Endothelial cell of umbilical vein (primary cell): Measurements from ENCODE around the gene NFATC1. TPM values are rescaled to one million over a fixed set of nuclear protein-coding genes. Genes with fewer than 3 reads are reported as not detected.

Experiments
- BruUV-seq: library from RNA; stranded (reverse); fragments of 400-500 nt; replicated peaks from 2 replicates; lab custom pipeline; 2021; lab: Mats Ljungman, UMichigan
- CTCF ChIA-PET: fragments of 300-600, 350-600 bp; sonication (Branson Sonifier 250); formaldehyde crosslinking; loops from one replicate; lab custom pipeline; 2021; ENCODE audit warnings: antibody characterized with exemption, inconsistent platforms; lab: Charles Lee
- POLR2A ChIA-PET: fragments of 300-600, 350-600 bp; sonication (Branson Sonifier 250); formaldehyde crosslinking; loops from one replicate; lab custom pipeline; 2021; ENCODE audit warnings: antibody characterized with exemption, inconsistent platforms; lab: Charles Lee
- DNase-seq: peaks from one replicate; pipeline ENCODE4 v3.0.0-alpha.2; 2011; ENCODE audit warnings: low read depth, low spot score
- FAIRE-seq: peaks from 2 replicates; lab custom pipeline; 2011; peaks lifted over from hg19 to GRCh38; lab: Jason Lieb, UNC
- H2AFZ ChIP-seq: 2 replicates; pipeline ENCODE4 v1.6.0; 2012; ENCODE audit warnings: low read depth, low read length, control low read depth, inconsistent platforms
- H3K27ac ChIP-seq: 2 replicates; pipeline ENCODE4 v1.5.1; 2011; ENCODE audit warnings: low read depth, mild to moderate bottlenecking, control low read depth, low read length, moderate library complexity; ENCODE audit not compliant: insufficient read depth
- H3K27me3 ChIP-seq, 2 experiments: 2 replicates each; pipeline versions ENCODE4 v1.6.0 to v1.6.1; 2011; ENCODE audit warnings: low read length in 2 of 2, mixed read lengths in 1 of 2; ENCODE audit not compliant: control insufficient read depth in 2 of 2, insufficient read depth in 2 of 2
- H3K36me3 ChIP-seq, 2 experiments: 2 replicates in 1 of 2; 3 replicates in 1 of 2; pipeline ENCODE4 v1.5.1; 2011; ENCODE audit warnings: low read length in 2 of 2, mild to moderate bottlenecking in 1 of 2, moderate library complexity in 1 of 2; ENCODE audit not compliant: control insufficient read depth in 2 of 2, insufficient read depth in 2 of 2; ENCODE audit errors: extremely low read depth in 1 of 2
- H3K4me1 ChIP-seq: 3 replicates; pipeline ENCODE4 v1.5.1; 2011; ENCODE audit warnings: mild to moderate bottlenecking, low read length; ENCODE audit not compliant: control insufficient read depth, insufficient read depth; ENCODE audit errors: extremely low read depth
- H3K4me2 ChIP-seq: 2 replicates; pipeline ENCODE4 v1.6.1; 2011; ENCODE audit warnings: low read length, control low read depth, mixed read lengths; ENCODE audit not compliant: insufficient read depth
- H3K4me3 ChIP-seq, 3 experiments: fragments of 200-600 bp in 1 of 3; sonication (generic), shearing (Covaris generic) in 1 of 3; replicated peaks in 1 of 3; 2 replicates each; pipeline ENCODE4 v1.5.1; 2011 to 2016; ENCODE audit warnings: control low read depth in 3 of 3, low read length in 3 of 3, mild to moderate bottlenecking in 2 of 3, inconsistent platforms in 1 of 3, low read depth in 1 of 3, moderate library complexity in 1 of 3; ENCODE audit not compliant: insufficient read depth in 1 of 3
- H3K79me2 ChIP-seq: 2 replicates; pipeline ENCODE4 v1.6.0; 2012; ENCODE audit warnings: low read length, inconsistent platforms; ENCODE audit not compliant: control insufficient read depth, insufficient read depth
- H3K9ac ChIP-seq: replicated peaks from 2 replicates; pipeline ENCODE3; 2011; ENCODE audit warnings: low read length, control low read depth; ENCODE audit not compliant: insufficient read depth; ENCODE audit errors: extremely low read depth
- H3K9me1 ChIP-seq: replicated peaks from 3 replicates; pipeline ENCODE4 v1.6.0; 2011; ENCODE audit warnings: mild to moderate bottlenecking, low read length; ENCODE audit not compliant: control insufficient read depth, insufficient read depth; ENCODE audit errors: extremely low read depth
- H3K9me3 ChIP-seq: replicated peaks from 2 replicates; pipeline ENCODE4 v1.5.1; 2012; ENCODE audit warnings: low read length, inconsistent platforms; ENCODE audit not compliant: control insufficient read depth, insufficient read depth
- H4K20me1 ChIP-seq: replicated peaks from 2 replicates; pipeline ENCODE3; 2011; ENCODE audit warnings: mild to moderate bottlenecking, low read length; ENCODE audit not compliant: control insufficient read depth, insufficient read depth; ENCODE audit errors: extremely low read depth
- EZH2 ChIP-seq: IDR thresholded peaks from 2 replicates; pipeline ENCODE4 v1.6.1; 2012; ENCODE audit warnings: borderline replicate concordance, low read depth, mild to moderate bottlenecking, moderate library complexity, low read length, inconsistent platforms; ENCODE audit not compliant: severe bottlenecking
- FOS ChIP-seq: IDR thresholded peaks from 2 replicates; pipeline ENCODE4 v1.6.1; 2011; ENCODE audit warnings: mild to moderate bottlenecking, low read length, moderate library complexity, borderline replicate concordance; ENCODE audit not compliant: insufficient read depth
- GATA2 ChIP-seq: IDR thresholded peaks from 2 replicates; pipeline ENCODE4 v1.7.0; 2011; ENCODE audit warnings: low read depth, mild to moderate bottlenecking, moderate library complexity, mixed read lengths, low read length; ENCODE audit not compliant: insufficient read length, insufficient read depth
- JUN ChIP-seq: IDR thresholded peaks from 2 replicates; pipeline ENCODE4 v1.6.1; 2011; ENCODE audit warnings: borderline replicate concordance, low read depth; ENCODE audit not compliant: insufficient read length, insufficient read depth
- MYC ChIP-seq: IDR thresholded peaks from one replicate; pipeline ENCODE4 v1.6.1; 2011; ENCODE audit warnings: mild to moderate bottlenecking, low read depth, low read length
- POLR2A ChIP-seq: IDR thresholded peaks from 2 replicates; pipeline ENCODE4 v1.6.1; 2012; ENCODE audit warnings: low read depth, mild to moderate bottlenecking, control low read depth, low read length
- POLR2AphosphoS5 ChIP-seq: IDR thresholded peaks from 2 replicates; pipeline ENCODE4 v1.6.1; 2012; ENCODE audit warnings: low read depth, mild to moderate bottlenecking, control low read depth, low read length, moderate library complexity; ENCODE audit not compliant: insufficient read depth
- dilution Hi-C: fragments of 300-500 bp; cut with MboI; formaldehyde crosslinking; loops from one replicate; pipeline ENCODE4 v1.15.0; 2019; ENCODE audit warnings: low sequenced_read_pairs; ENCODE audit not compliant: extremely low pct_ligation_motif_present
- intact Hi-C: fragments of 100-400 bp; cut with micrococcal nuclease; formaldehyde crosslinking; loops from one replicate; pipeline ENCODE4 v1.10.0; 2022
- polyA plus RNA-seq, 4 experiments: library from polyadenylated mRNA; depleted of rRNA in 3 of 4; stranded (reverse) in 3 of 4; unstranded in 1 of 4; fragments of >200 nt; gene quantifications; 2 replicates each; pipeline versions ENCODE4 v1.2.1 to v1.2.3, GENCODE V29; 2011 to 2012; ENCODE audit warnings: missing spikeins in 1 of 4
- total RNA-seq: library from RNA; stranded (reverse); gene quantifications from 2 replicates; pipeline ENCODE4 v1.2.3, GENCODE V29; 2021
- TF ChIP-seq, protein P1 (sequence below): IDR thresholded peaks from 2 replicates; pipeline ENCODE4 v1.6.1; 2011; ENCODE audit not compliant: insufficient read depth, insufficient read length
- TF ChIP-seq, protein P2 (sequence below), 2 donors: IDR thresholded peaks; 1 replicate in 1 of 2; 2 replicates in 1 of 2; pipeline ENCODE4 v1.5.1; 2011; ENCODE audit warnings: low read length in 2 of 2, mild to moderate bottlenecking in 2 of 2, moderate library complexity in 2 of 2, control low read depth in 1 of 2, inconsistent platforms in 1 of 2, low read depth in 1 of 2; ENCODE audit not compliant: insufficient read depth in 1 of 2; ENCODE audit errors: extremely low read depth in 1 of 2

NFATC1 gene
- total and polyA plus RNA-seq, 2 donors (not counting 3 experiments of a cell fraction or from before 2014, with no cell fraction given): 11.1 to 30.0 TPM

DNA sequence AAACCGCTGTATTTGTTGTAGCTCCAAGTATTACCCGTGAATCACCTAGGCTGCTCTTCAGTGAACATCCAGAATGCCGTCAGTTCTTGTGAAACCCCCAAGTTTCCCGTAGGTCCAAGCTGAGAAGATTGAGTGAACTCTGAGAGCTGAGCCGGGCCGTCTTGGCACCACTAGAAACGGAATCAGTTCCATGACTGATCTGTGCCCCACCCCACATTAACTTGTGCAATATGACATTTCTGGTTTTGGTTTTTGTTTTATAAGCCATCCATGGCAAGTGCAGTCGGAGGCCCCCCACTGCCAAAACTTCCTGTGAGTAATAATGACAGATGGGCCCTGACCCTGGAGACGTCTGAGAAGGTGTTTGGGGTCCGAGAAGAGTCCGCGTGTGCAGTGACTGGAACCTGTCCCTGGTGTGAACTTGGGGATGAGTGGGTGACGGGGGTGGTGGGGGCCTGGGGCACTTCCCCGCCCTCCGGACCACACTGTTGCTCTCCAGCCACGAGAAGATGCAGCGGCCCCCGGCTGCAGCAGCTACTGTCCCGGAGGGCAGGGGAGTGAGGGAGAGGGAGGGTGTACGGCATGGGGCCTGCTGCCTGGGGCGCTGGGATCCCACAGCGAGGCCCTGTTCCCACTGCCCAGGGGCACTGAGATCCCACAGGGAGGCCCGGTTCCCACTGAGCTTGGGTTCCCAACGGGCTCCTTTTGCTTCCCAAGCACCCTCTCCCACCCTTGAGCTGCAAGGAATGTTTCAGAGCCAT lies 26.5 kb downstream of the NFATC1 start:
- no peaks in the 10 kb centered on the region for H3K9me3 ChIP-seq
- no TSS peak for BruUV-seq
- no peaks in the 10 kb centered on the region for H3K27me3 ChIP-seq
- CTCF ChIA-PET: interaction anchor here (0.6 kb wide), 1 partner anchor 8 kb away, joined by 3 read pairs; no protein-coding TSS in a partner anchor
- H3K27ac ChIP-seq: no peak overlapping the region
- H3K36me3 ChIP-seq: peaks cover 5 to 22% of the 10 kb centered on the region in 2 experiments
- DNase-seq (no peak), FAIRE-seq (no peak)
- H3K4me3 ChIP-seq: no peak overlapping the region
- H2AFZ ChIP-seq: no peak overlapping the region
- TF ChIP-seq JUN (no peak), POLR2A (no peak), POLR2AphosphoS5 (no peak), FOS (no peak), EZH2 (no peak), MYC (no peak)
- TF ChIP-seq, protein P1, sequence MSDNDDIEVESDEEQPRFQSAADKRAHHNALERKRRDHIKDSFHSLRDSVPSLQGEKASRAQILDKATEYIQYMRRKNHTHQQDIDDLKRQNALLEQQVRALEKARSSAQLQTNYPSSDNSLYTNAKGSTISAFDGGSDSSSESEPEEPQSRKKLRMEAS: no peak
- no peaks in the 10 kb centered on the region for H4K20me1 ChIP-seq
- POLR2A ChIA-PET: no interaction called here
- intact Hi-C loops (no loop called here), dilution Hi-C loops (no loop called here)
- H3K4me1 ChIP-seq: no peaks in the 10 kb centered on the region
- no peaks in the 10 kb centered on the region for H3K79me2 ChIP-seq
- no peak overlapping the region for H3K9ac ChIP-seq
- H3K9me1 ChIP-seq: no peaks in the 10 kb centered on the region
- H3K4me2 ChIP-seq: no peak overlapping the region

DNA sequence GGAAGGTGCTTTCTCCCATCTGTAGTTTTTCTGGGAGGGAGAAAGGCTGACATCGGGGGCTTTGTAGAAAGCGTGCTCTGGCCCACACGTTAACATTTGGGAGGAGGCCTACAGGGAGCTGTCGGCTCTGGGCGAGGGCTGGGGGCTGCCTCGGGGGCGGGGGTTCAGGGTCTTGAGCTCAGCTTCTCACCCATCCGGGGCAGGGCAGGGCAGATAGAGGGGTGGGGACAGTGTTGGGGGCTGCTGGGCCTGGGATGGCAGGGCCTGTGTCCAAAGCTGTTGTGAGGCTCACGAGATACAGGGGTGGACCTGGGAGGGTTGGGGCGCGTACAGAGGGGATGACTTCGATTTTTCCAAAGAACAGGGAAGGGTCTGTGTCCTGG lies 27.0 kb downstream of the NFATC1 start:
- Histone ChIP-seq H3K27ac (no peak overlapping the region), H3K27me3 (no peaks in the 10 kb centered on the region), H3K9me3 (no peaks in the 10 kb centered on the region), H3K4me2 (no peak overlapping the region), H3K4me3 (no peak overlapping the region), H2AFZ (no peak overlapping the region), H3K79me2 (no peaks in the 10 kb centered on the region), H3K9ac (no peak overlapping the region), H3K9me1 (no peaks in the 10 kb centered on the region), H4K20me1 (no peaks in the 10 kb centered on the region), H3K4me1 (no peaks in the 10 kb centered on the region), H3K36me3 (peaks cover 5 to 22% of the 10 kb centered on the region in 2 experiments)
- intact Hi-C loops: no loop called here
- no peak for DNase-seq
- TF ChIP-seq, protein P2, sequence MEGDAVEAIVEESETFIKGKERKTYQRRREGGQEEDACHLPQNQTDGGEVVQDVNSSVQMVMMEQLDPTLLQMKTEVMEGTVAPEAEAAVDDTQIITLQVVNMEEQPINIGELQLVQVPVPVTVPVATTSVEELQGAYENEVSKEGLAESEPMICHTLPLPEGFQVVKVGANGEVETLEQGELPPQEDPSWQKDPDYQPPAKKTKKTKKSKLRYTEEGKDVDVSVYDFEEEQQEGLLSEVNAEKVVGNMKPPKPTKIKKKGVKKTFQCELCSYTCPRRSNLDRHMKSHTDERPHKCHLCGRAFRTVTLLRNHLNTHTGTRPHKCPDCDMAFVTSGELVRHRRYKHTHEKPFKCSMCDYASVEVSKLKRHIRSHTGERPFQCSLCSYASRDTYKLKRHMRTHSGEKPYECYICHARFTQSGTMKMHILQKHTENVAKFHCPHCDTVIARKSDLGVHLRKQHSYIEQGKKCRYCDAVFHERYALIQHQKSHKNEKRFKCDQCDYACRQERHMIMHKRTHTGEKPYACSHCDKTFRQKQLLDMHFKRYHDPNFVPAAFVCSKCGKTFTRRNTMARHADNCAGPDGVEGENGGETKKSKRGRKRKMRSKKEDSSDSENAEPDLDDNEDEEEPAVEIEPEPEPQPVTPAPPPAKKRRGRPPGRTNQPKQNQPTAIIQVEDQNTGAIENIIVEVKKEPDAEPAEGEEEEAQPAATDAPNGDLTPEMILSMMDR (IDR thresholded peaks at IDR 0.05; ENCODE audit: extremely low read depth in 1 of 2, insufficient read depth in 1 of 2, low read depth in 1 of 2, low read length in 2 of 2): no peak
- no peak for TF ChIP-seq EZH2
- TF ChIP-seq JUN: no peak
- no peak for TF ChIP-seq POLR2AphosphoS5
- TF ChIP-seq, protein P1: no peak
- TF ChIP-seq POLR2A: no peak
- TF ChIP-seq MYC: no peak
- no peak for TF ChIP-seq FOS
- no peak for TF ChIP-seq GATA2
- ChIA-PET POLR2A (no interaction called here), CTCF (interaction anchor here (0.6 kb wide), 1 partner anchor 9 kb away, joined by 3 read pairs; no protein-coding TSS in a partner anchor)
- BruUV-seq: no TSS peak
- dilution Hi-C loops: no loop called here
- FAIRE-seq: no peak
